HEK293 (cell line): ENCODE results near the gene PEX11G.

ENCODE experiments used
- CTCF ChIA-PET: fragments of 350-600 bp; formaldehyde crosslinking; extraction: SDS; loops from one replicate; lab custom pipeline; 2021; ENCODE audit warnings: antibody characterized with exemption; lab: Yijun Ruan, JAX
- POLR2A ChIA-PET: fragments of 300-600 bp; formaldehyde crosslinking; extraction: SDS; loops from one replicate; lab custom pipeline; 2020; ENCODE audit warnings: antibody characterized with exemption, inconsistent platforms; lab: Yijun Ruan, JAX
- H3K27ac ChIP-seq: fragments of 200-500 bp; sonication (Bioruptor generic); 2 replicates; pipeline ENCODE4 v1.5.1; 2014; ENCODE audit warnings: low read depth, low read length, control low read depth, inconsistent platforms; ENCODE audit errors: extremely low read depth
- H3K36me3 ChIP-seq, 2 experiments: fragments of 200-500 bp in 1 of 2; sonication (Bioruptor generic) in 1 of 2; 1 replicate in 1 of 2; 2 replicates in 1 of 2; pipeline ENCODE4 v1.5.1; 2014 to 2017; ENCODE audit warnings: inconsistent platforms in 2 of 2, low read length in 2 of 2; ENCODE audit not compliant: control insufficient read depth in 2 of 2, insufficient read depth in 1 of 2
- H3K4me1 ChIP-seq: fragments of 200-500 bp; sonication (Bioruptor generic); 2 replicates; pipeline ENCODE4 v1.5.1; 2014; ENCODE audit warnings: mild to moderate bottlenecking, low read length, inconsistent platforms; ENCODE audit not compliant: control insufficient read depth, insufficient read depth
- H3K4me3 ChIP-seq: 2 replicates; pipeline ENCODE4 v1.5.1; 2011; ENCODE audit warnings: low read depth, mild to moderate bottlenecking, control low read depth, low read length, moderate library complexity
- H3K9me3 ChIP-seq: fragments of 200-500 bp; sonication (Bioruptor generic); 2 replicates; pipeline ENCODE4 v1.5.1; 2014; ENCODE audit warnings: low read depth, low read length, inconsistent platforms; ENCODE audit not compliant: control insufficient read depth, insufficient read depth
- IKZF3 ChIP-seq: fragments of 450-650 bp; IDR thresholded peaks from 2 replicates; pipeline ENCODE4 v1.5.0; 2018; ENCODE audit warnings: missing biosample characterization, mild to moderate bottlenecking, missing genetic modification characterization, moderate library complexity
- KLF9 ChIP-seq: fragments of 450-650 bp; formaldehyde crosslinking; IDR thresholded peaks from 2 replicates; pipeline ENCODE4 v1.5.1; 2016; ENCODE audit warnings: missing biosample characterization, missing genetic modification characterization, low read depth
- RBAK ChIP-seq: fragments of 450-650 bp; formaldehyde crosslinking; IDR thresholded peaks from 2 replicates; pipeline ENCODE4 v1.5.1; 2016; ENCODE audit warnings: missing biosample characterization, missing genetic modification characterization
- SP7 ChIP-seq: fragments of 450-650 bp; formaldehyde crosslinking; IDR thresholded peaks from 2 replicates; pipeline ENCODE4 v1.5.1; 2016; ENCODE audit warnings: missing biosample characterization, missing genetic modification characterization
- ZBTB17 ChIP-seq: fragments of 450-650 bp; formaldehyde crosslinking; IDR thresholded peaks from 2 replicates; pipeline ENCODE4 v1.5.1; 2016; ENCODE audit warnings: missing biosample characterization, missing genetic modification characterization
- ZBTB20 ChIP-seq: fragments of 450-650 bp; formaldehyde crosslinking; IDR thresholded peaks from 2 replicates; pipeline ENCODE4 v1.5.1; 2016; ENCODE audit warnings: missing biosample characterization, missing genetic modification characterization
- ZBTB21 ChIP-seq: fragments of 450-650 bp; formaldehyde crosslinking; IDR thresholded peaks from 2 replicates; pipeline ENCODE4 v1.5.1; 2017; ENCODE audit warnings: missing biosample characterization, missing genetic modification characterization
- ZFHX2 ChIP-seq: fragments of 450-650 bp; formaldehyde crosslinking; conservative IDR thresholded peaks from 2 replicates; pipeline ENCODE4 v1.5.1; 2016; ENCODE audit warnings: missing biosample characterization, missing genetic modification characterization
- ZFP69B ChIP-seq: fragments of 450-650 bp; formaldehyde crosslinking; IDR thresholded peaks from 2 replicates; pipeline ENCODE4 v1.5.1; 2016; ENCODE audit warnings: missing biosample characterization, missing genetic modification characterization
- ZNF10 ChIP-seq: fragments of 450-650 bp; formaldehyde crosslinking; IDR thresholded peaks from 2 replicates; pipeline ENCODE4 v1.5.1; 2017; ENCODE audit warnings: missing biosample characterization, missing genetic modification characterization
- ZNF114 ChIP-seq: fragments of 450-650 bp; formaldehyde crosslinking; IDR thresholded peaks from 2 replicates; pipeline ENCODE4 v1.5.0; 2017; ENCODE audit warnings: missing biosample characterization, missing genetic modification characterization
- ZNF521 ChIP-seq: fragments of 450-650 bp; formaldehyde crosslinking; IDR thresholded peaks from 2 replicates; pipeline ENCODE4 v1.5.1; 2017; ENCODE audit warnings: missing biosample characterization, mild to moderate bottlenecking, missing genetic modification characterization
- ZNF548 ChIP-seq: fragments of 450-650 bp; formaldehyde crosslinking; IDR thresholded peaks from 2 replicates; pipeline ENCODE4 v1.5.1; 2016; ENCODE audit warnings: missing biosample characterization, missing genetic modification characterization
- ZNF610 ChIP-seq: fragments of 450-650 bp; formaldehyde crosslinking; IDR thresholded peaks from 2 replicates; pipeline ENCODE4 v1.5.1; 2016; ENCODE audit warnings: missing biosample characterization, missing genetic modification characterization, borderline replicate concordance
- ZNF624 ChIP-seq: fragments of 450-650 bp; formaldehyde crosslinking; IDR thresholded peaks from 2 replicates; pipeline ENCODE4 v1.5.1; 2017; ENCODE audit warnings: missing biosample characterization, missing genetic modification characterization
- ZNF776 ChIP-seq: fragments of 450-650 bp; formaldehyde crosslinking; IDR thresholded peaks from 2 replicates; pipeline ENCODE4 v1.5.0; 2017; ENCODE audit warnings: missing biosample characterization, missing genetic modification characterization, borderline replicate concordance
- ZNF791 ChIP-seq: fragments of 450-650 bp; formaldehyde crosslinking; IDR thresholded peaks from 2 replicates; pipeline ENCODE4 v1.5.1; 2016; ENCODE audit warnings: missing biosample characterization, missing genetic modification characterization
- ZNF843 ChIP-seq: fragments of 450-650 bp; formaldehyde crosslinking; IDR thresholded peaks from 2 replicates; pipeline ENCODE4 v1.5.1; 2016; ENCODE audit warnings: missing biosample characterization, missing genetic modification characterization
- ZSCAN16 ChIP-seq: fragments of 450-650 bp; formaldehyde crosslinking; IDR thresholded peaks from 2 replicates; pipeline ENCODE4 v1.5.1; 2016; ENCODE audit warnings: missing biosample characterization, missing genetic modification characterization
- TF ChIP-seq, protein P1 (sequence below): fragments of 450-650 bp; formaldehyde crosslinking; IDR thresholded peaks from 2 replicates; pipeline ENCODE4 v1.5.1; 2016; ENCODE audit warnings: missing biosample characterization, missing genetic modification characterization
- TF ChIP-seq, protein P2 (sequence below): fragments of 450-650 bp; formaldehyde crosslinking; IDR thresholded peaks from 2 replicates; pipeline ENCODE4 v1.5.1; 2016; ENCODE audit warnings: missing biosample characterization, missing genetic modification characterization
- TF ChIP-seq, protein P3 (sequence below): fragments of 450-650 bp; formaldehyde crosslinking; IDR thresholded peaks from 2 replicates; pipeline ENCODE4 v1.5.1; 2016; ENCODE audit warnings: missing biosample characterization, missing genetic modification characterization

Gene PEX11G

DNA sequence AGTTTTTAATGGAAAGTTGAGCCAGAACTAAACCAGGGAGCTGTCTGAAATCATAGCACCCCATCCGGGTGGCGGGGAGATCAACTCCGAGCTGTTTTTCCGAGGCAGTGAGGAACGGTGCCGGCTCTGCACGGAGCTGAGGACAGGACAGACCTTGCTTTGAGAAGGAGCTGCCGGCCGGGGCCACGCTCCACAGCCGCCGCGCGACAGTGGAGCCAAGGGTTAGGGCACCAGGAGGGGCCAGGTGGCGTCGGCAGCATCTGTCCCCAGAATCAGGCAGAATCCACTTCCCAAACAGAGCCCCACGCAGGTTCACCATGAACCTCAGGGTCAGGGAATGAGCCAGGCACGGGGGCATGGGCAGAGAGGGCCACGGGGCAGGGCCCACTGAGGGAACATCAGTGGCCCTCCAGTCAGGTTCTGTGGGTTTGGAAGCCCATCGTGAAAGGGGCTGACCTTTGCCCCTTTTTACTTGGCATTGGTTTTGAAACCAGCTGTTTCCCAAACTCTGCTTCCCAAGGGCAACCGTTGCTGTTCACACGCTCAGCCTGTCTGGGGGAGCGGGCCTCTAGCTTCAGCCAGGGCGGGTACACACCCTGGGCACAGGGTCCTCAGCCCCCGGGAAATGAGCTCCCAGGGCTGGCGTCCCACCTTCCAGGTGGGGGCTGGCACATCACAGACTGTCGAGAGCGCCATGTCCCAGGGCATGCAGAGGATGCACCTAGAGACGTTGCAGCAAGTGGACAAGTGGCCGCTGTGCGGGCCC is 18.1 kb downstream of the PEX11G start:
- ChIA-PET POLR2A (no interaction called here), CTCF (interaction anchor here (0.6 kb wide), 1 partner anchor 29 kb away, joined by 4 read pairs; no protein-coding TSS in a partner anchor)

DNA sequence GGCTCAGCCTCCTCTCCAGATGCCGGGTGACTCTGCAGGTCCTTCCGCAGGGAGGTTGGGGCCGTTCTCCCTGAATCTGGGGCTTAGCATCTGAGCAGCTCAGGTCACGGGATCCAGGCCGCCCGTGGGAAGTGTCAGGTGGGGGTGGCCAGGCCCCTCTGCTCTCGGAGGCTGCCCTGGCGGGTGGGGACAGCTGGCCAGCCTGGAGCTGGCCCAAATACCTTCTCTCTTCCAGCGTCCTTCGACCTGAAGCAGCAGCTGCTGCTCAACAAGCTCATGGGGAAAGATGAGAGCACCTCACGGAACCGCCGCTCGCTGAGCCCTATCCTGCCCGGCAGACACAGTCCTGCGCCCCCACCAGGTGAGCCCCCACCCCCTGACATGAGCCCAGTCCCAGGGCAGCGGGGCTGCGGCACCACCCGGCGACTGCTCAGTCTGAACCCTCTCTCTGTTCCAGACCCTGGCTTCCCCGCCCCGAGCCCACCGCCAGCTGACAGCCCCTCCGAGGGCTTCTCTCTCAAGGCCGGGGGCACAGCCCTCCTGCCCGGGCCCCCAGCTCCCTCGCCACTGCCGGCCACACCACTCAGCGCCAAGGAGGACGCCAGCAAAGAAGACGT is 19.1 kb downstream of the PEX11G start:
- Histone ChIP-seq H3K4me1 (no peaks in the 10 kb centered on the region), H3K4me3 (no peak overlapping the region), H3K27ac (no peak overlapping the region), H3K36me3 (peaks cover 0 to 45% of the 10 kb centered on the region in 2 experiments; a peak in 2 of 3 replicates), H3K9me3 (no peaks in the 10 kb centered on the region)
- ChIA-PET POLR2A (no interaction called here), CTCF (interaction anchor here (0.6 to 1.1 kb wide), 2 partner anchors 11 to 28 kb away, joined by 4 read pairs; no protein-coding TSS in a partner anchor)
- no peak for TF ChIP-seq ZNF610 (tag by site-specific recombination)
- TF ChIP-seq ZSCAN16 (tag by site-specific recombination), result no peak
- TF ChIP-seq, protein P1, sequence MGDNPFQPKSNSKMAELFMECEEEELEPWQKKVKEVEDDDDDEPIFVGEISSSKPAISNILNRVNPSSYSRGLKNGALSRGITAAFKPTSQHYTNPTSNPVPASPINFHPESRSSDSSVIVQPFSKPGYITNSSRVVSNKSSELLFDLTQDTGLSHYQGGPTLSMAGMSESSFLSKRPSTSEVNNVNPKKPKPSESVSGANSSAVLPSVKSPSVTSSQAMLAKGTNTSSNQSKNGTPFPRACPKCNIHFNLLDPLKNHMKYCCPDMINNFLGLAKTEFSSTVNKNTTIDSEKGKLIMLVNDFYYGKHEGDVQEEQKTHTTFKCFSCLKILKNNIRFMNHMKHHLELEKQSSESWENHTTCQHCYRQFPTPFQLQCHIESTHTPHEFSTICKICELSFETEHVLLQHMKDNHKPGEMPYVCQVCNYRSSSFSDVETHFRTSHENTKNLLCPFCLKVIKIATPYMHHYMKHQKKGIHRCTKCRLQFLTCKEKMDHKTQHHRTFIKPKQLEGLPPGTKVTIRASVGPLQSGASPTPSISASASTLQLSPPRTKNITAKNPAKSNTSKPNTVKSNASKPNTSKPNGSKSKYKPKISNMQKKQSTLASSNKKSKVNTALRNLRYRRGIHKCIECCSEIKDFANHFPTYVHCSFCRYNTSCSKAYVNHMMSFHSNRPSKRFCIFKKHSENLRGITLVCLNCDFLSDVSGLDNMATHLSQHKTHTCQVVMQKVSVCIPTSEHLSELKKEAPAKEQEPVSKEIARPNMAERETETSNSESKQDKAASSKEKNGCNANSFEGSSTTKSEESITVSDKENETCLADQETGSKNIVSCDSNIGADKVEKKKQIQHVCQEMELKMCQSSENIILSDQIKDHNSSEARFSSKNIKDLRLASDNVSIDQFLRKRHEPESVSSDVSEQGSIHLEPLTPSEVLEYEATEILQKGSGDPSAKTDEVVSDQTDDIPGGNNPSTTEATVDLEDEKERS (tag by site-specific recombination), result no peak
- no peak for TF ChIP-seq ZFP69B (tag by site-specific recombination)
- no peak for TF ChIP-seq KLF9 (tag by site-specific recombination)
- no peak for TF ChIP-seq ZBTB21 (tag by site-specific recombination)
- TF ChIP-seq IKZF3 (tag by site-specific recombination), result no peak
- no peak for TF ChIP-seq ZFHX2 (tag by site-specific recombination)
- TF ChIP-seq SP7, result no peak
- no peak for TF ChIP-seq ZBTB17 (tag by site-specific recombination)
- no peak for TF ChIP-seq ZNF521 (tag by site-specific recombination)
- TF ChIP-seq ZNF624 (tag by site-specific recombination), result no peak
- TF ChIP-seq, protein P2, sequence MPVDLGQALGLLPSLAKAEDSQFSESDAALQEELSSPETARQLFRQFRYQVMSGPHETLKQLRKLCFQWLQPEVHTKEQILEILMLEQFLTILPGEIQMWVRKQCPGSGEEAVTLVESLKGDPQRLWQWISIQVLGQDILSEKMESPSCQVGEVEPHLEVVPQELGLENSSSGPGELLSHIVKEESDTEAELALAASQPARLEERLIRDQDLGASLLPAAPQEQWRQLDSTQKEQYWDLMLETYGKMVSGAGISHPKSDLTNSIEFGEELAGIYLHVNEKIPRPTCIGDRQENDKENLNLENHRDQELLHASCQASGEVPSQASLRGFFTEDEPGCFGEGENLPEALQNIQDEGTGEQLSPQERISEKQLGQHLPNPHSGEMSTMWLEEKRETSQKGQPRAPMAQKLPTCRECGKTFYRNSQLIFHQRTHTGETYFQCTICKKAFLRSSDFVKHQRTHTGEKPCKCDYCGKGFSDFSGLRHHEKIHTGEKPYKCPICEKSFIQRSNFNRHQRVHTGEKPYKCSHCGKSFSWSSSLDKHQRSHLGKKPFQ, result no peak
- TF ChIP-seq ZNF776 (tag by site-specific recombination), result no peak
- no peak for TF ChIP-seq ZNF114 (tag by site-specific recombination)
- TF ChIP-seq ZNF791 (tag by site-specific recombination), result no peak
- TF ChIP-seq ZNF843 (tag by site-specific recombination), result no peak
- TF ChIP-seq ZNF10 (tag by site-specific recombination), result no peak
- no peak for TF ChIP-seq RBAK (tag by site-specific recombination)

More for the DNA sequence above, 18.1 kb downstream of the PEX11G start:
- no peak overlapping the region for H3K4me3 ChIP-seq
- H3K4me1 ChIP-seq, result no peaks in the 10 kb centered on the region
- H3K27ac ChIP-seq, result no peak overlapping the region
- peaks cover 0 to 42% of the 10 kb centered on the region in 2 experiments; a peak in 2 of 3 replicates for H3K36me3 ChIP-seq
- no peaks in the 10 kb centered on the region for H3K9me3 ChIP-seq
- TF ChIP-seq ZBTB20 (tag by site-specific recombination) (no peak), ZNF548 (tag by site-specific recombination) (no peak)
- TF ChIP-seq, protein P3, sequence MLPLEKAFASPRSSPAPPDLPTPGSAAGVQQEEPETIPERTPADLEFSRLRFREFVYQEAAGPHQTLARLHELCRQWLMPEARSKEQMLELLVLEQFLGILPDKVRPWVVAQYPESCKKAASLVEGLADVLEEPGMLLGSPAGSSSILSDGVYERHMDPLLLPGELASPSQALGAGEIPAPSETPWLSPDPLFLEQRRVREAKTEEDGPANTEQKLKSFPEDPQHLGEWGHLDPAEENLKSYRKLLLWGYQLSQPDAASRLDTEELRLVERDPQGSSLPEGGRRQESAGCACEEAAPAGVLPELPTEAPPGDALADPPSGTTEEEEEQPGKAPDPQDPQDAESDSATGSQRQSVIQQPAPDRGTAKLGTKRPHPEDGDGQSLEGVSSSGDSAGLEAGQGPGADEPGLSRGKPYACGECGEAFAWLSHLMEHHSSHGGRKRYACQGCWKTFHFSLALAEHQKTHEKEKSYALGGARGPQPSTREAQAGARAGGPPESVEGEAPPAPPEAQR (tag by site-specific recombination), result no peak
